Astrocyte of the spinal cord (primary cell): Measurements from ENCODE around the gene DNAJC4.
A peak's percentile ranks its signal among the peaks of the same experiment; 100 is the strongest.
"Not testable (repeated sequence)": the region's sequence is repeated elsewhere in the genome, so short reads cannot be mapped to it uniquely, and the experiment has no call there.

Source experiments
- DNase-seq: peaks from one replicate; pipeline ENCODE4 v3.0.0; 2011; ENCODE audit warnings: low read depth, low spot score
- H3K4me3 ChIP-seq: 2 replicates; pipeline ENCODE4 v1.5.1; 2011; ENCODE audit warnings: low read depth, mild to moderate bottlenecking, low read length, moderate library complexity
- in situ Hi-C: cut with HindIII; loops from 2 replicates; pipeline ENCODE4 v1.10.0; 2017; ENCODE audit warnings: low sequenced_read_pairs
- TF ChIP-seq, protein P1 (sequence below): IDR thresholded peaks from 2 replicates; pipeline ENCODE4 v1.5.1; 2012; ENCODE audit warnings: low read depth, mild to moderate bottlenecking, low read length, inconsistent platforms

DNAJC4 gene

GRCh38 chr11:64244107-64244506 is 13.8 kb downstream of the DNAJC4 start:
- H3K4me3 ChIP-seq: no peak overlapping the region
- TF ChIP-seq, protein P1, sequence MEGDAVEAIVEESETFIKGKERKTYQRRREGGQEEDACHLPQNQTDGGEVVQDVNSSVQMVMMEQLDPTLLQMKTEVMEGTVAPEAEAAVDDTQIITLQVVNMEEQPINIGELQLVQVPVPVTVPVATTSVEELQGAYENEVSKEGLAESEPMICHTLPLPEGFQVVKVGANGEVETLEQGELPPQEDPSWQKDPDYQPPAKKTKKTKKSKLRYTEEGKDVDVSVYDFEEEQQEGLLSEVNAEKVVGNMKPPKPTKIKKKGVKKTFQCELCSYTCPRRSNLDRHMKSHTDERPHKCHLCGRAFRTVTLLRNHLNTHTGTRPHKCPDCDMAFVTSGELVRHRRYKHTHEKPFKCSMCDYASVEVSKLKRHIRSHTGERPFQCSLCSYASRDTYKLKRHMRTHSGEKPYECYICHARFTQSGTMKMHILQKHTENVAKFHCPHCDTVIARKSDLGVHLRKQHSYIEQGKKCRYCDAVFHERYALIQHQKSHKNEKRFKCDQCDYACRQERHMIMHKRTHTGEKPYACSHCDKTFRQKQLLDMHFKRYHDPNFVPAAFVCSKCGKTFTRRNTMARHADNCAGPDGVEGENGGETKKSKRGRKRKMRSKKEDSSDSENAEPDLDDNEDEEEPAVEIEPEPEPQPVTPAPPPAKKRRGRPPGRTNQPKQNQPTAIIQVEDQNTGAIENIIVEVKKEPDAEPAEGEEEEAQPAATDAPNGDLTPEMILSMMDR: no peak
- in situ Hi-C loops: no loop called here
- DNase-seq: no peak

GRCh38 chr11:64244966-64245365 is 14.6 kb downstream of the DNAJC4 start:
- H3K4me3 ChIP-seq: peak overlapping the region; percentile 67
- DNase-seq: no peak
- in situ Hi-C loops: no loop called here
- TF ChIP-seq, protein P1: no peak

- TF ChIP-seq, protein P1: no peak
- DNase-seq: peak; percentile 33
Observed at GRCh38 chr11:64245401-64245796, 15.1 kb downstream of the DNAJC4 start.

GRCh38 chr11:64245797-64246620 is 15.7 kb downstream of the DNAJC4 start:
- TF ChIP-seq, protein P1: no peak
- H3K4me3 ChIP-seq: peak overlapping the region; percentile 67
- peak; percentile 82 for DNase-seq
- in situ Hi-C loops: no loop called here

More at GRCh38 chr11:64245401-64245796, 15.1 kb downstream of the DNAJC4 start:
- in situ Hi-C loops: no loop called here
- H3K4me3 ChIP-seq: peak overlapping the region; percentile 67

- DNase-seq, in situ Hi-C loops: not testable (repeated sequence)
- H3K4me3 ChIP-seq: peak overlapping the region; percentile 67
Observed at GRCh38 chr11:64246621-64246870, 16.2 kb downstream of the DNAJC4 start.

DNA sequence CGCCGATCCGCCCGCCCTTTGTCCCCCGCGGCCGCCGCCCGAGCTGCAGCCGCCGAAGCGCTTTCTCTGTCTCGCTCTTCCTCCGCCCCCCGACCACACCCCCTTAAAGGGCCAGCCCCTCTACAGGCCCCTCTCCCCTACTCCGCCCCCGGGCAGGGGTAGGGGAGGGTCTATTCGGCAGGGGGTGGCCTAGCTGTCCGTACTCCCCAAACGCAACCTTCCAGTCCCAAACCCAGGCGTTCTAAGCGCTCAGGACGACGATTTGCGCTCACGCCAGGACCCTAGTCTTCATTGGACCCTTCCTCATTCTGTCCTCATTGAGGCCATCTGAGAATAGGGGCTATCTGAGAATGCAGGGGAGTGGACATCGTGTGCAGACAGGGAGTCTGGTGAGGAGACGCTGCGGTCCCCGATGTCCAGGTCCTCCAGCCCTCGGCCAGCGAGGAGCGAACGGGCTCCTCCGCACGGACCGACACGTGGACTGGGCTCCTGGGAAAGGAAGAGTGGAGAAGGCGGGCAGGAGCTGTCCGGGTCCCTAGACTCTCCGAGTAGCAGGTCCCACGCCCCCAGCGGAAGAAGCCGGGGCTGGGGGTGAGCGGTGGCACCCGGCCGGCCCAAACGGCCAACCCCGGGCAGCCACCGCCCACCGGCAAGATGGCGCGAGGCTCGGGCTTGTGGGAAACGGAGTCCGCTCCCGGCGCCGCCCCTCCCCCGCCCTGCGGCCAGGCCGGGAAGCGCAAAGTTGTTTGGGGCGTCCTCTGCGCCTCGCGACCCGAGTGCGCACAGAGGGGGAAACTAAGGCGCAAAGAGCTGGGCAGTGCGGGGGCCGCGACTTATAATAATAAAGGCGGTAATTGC is 16.8 kb downstream of the DNAJC4 start, which contains the start of gene PPP1R14B:
PPP1R14B (minus strand) TSS at position 73 of the 858 bp plus-strand sequence. CDS start 270 bp downstream, outside the sequence.
- in situ Hi-C loops: no loop called here
- peak within 1 kb of the TSS; percentile 67 for H3K4me3 ChIP-seq

More for the DNA sequence above, 16.8 kb downstream of the DNAJC4 start, which contains the start of gene PPP1R14B:
- DNase-seq: peak; percentile 92
- TF ChIP-seq, protein P1: no peak
